WTC11 (cell line): ENCODE measurements around the gene GPC6. TPM values are rescaled to one million over a fixed set of nuclear protein-coding genes. Genes with fewer than 3 reads are reported as not detected.
A peak's percentile ranks its signal among the peaks of the same experiment; 100 is the strongest.

Experiments
- ATAC-seq: fragments of 200-7000 bp; cut with Tn5 transposase; 2 replicates; pipeline ENCODE4 v1.10.0; 2021; ENCODE audit warnings: mild to moderate bottlenecking, moderate library complexity
- CTCF ChIA-PET: fragments of 300-600 bp; sonication (Branson Sonifier 250); formaldehyde crosslinking; loops from one replicate; lab custom pipeline; 2021; ENCODE audit warnings: antibody characterized with exemption; lab: Charles Lee
- POLR2A ChIA-PET: fragments of 350-600 bp; sonication (Branson Sonifier 250); formaldehyde crosslinking; loops from one replicate; lab custom pipeline; 2021; ENCODE audit warnings: antibody characterized with exemption; lab: Charles Lee
- DNase-seq: peaks from one replicate; pipeline ENCODE4 v3.0.0; 2021; ENCODE audit warnings: low spot score
- H3K27ac Mint-ChIP-seq: 2 replicates; pipeline ENCODE4 v1.8.0; 2021; ENCODE audit warnings: mixed read lengths
- H3K27me3 Mint-ChIP-seq: 2 replicates; pipeline ENCODE4 v1.8.0; 2021; ENCODE audit warnings: low read depth, mild to moderate bottlenecking, moderate library complexity, mixed read lengths
- H3K36me3 Mint-ChIP-seq: 2 replicates; pipeline ENCODE4 v1.8.0; 2021; ENCODE audit warnings: mixed read lengths
- H3K4me1 Mint-ChIP-seq: 2 replicates; pipeline ENCODE4 v1.8.0; 2022; ENCODE audit warnings: mixed read lengths
- H3K4me3 Mint-ChIP-seq: 2 replicates; pipeline ENCODE4 v1.8.0; 2021; ENCODE audit warnings: mild to moderate bottlenecking, moderate library complexity, mixed read lengths
- H3K9me3 Mint-ChIP-seq: 2 replicates; pipeline ENCODE4 v1.8.0; 2021; ENCODE audit warnings: mixed read lengths
- CREM ChIP-seq: sonication (generic); formaldehyde crosslinking; IDR thresholded peaks from 2 replicates; pipeline ENCODE4 v1.8.1; 2022; ENCODE audit warnings: mild to moderate bottlenecking, missing genetic modification reagents, moderate library complexity
- GABPB1 ChIP-seq: sonication (generic); formaldehyde crosslinking; IDR thresholded peaks from 2 replicates; pipeline ENCODE4 v1.8.1; 2023; ENCODE audit warnings: mild to moderate bottlenecking, missing genetic modification reagents
- PREB ChIP-seq: sonication (generic); formaldehyde crosslinking; IDR thresholded peaks from 2 replicates; pipeline ENCODE4 v1.8.1; 2022; ENCODE audit warnings: mild to moderate bottlenecking, missing genetic modification reagents, moderate library complexity, borderline replicate concordance
- PRRX2 ChIP-seq: fragments of 250-450 bp; sonication (Bioruptor Pico); IDR thresholded peaks from 2 replicates; pipeline ENCODE4 v1.8.0; 2021; ENCODE audit warnings: mild to moderate bottlenecking
- RELA ChIP-seq: sonication (generic); formaldehyde crosslinking; IDR thresholded peaks from 2 replicates; pipeline ENCODE4 v1.8.1; 2022; ENCODE audit warnings: missing genetic modification reagents, mild to moderate bottlenecking, borderline replicate concordance
- SOX15 ChIP-seq: fragments of 250-450 bp; sonication (Bioruptor Pico); IDR thresholded peaks from 2 replicates; pipeline ENCODE4 v1.9.0; 2021; ENCODE audit warnings: mild to moderate bottlenecking
- TCF7 ChIP-seq: sonication (generic); formaldehyde crosslinking; IDR thresholded peaks from 2 replicates; pipeline ENCODE4 v1.8.0; 2022; ENCODE audit warnings: mild to moderate bottlenecking, low read depth, missing genetic modification reagents, moderate library complexity
- ZNF232 ChIP-seq: sonication (generic); formaldehyde crosslinking; IDR thresholded peaks from 2 replicates; pipeline ENCODE4 v1.8.0; 2022; ENCODE audit warnings: mild to moderate bottlenecking, missing genetic modification reagents
- ZNF317 ChIP-seq: sonication (generic); formaldehyde crosslinking; IDR thresholded peaks from 2 replicates; pipeline ENCODE4 v1.8.1; 2023; ENCODE audit warnings: low read depth, mild to moderate bottlenecking, moderate library complexity, missing genetic modification reagents, borderline replicate concordance
- ZNF532 ChIP-seq: fragments of 250-450 bp; sonication (Bioruptor Pico); IDR thresholded peaks from 2 replicates; pipeline ENCODE4 v1.9.0; 2021; ENCODE audit warnings: mild to moderate bottlenecking, borderline replicate concordance
- total RNA-seq: library from RNA; stranded (reverse); gene quantifications from 3 replicates; pipeline ENCODE4 v1.2.3, GENCODE V29; 2021
- TF ChIP-seq, protein P1 (sequence below): sonication (generic); formaldehyde crosslinking; IDR thresholded peaks from 2 replicates; pipeline ENCODE4 v1.8.1; 2022; ENCODE audit warnings: missing genetic modification reagents, borderline replicate concordance
- TF ChIP-seq, protein P2 (sequence below): fragments of 200-600 bp; IDR thresholded peaks from 2 replicates; pipeline ENCODE4 v1.8.0; 2022; ENCODE audit warnings: antibody characterized with exemption
- TF ChIP-seq, protein P3 (sequence below): sonication (generic); formaldehyde crosslinking; conservative IDR thresholded peaks from 2 replicates; pipeline ENCODE4 v1.8.1; 2023; ENCODE audit warnings: mild to moderate bottlenecking, low read depth, missing genetic modification reagents, moderate library complexity
- TF ChIP-seq, protein P4 (sequence below): sonication (generic); formaldehyde crosslinking; IDR thresholded peaks from 2 replicates; pipeline ENCODE4 v1.8.0; 2022; ENCODE audit warnings: mild to moderate bottlenecking, missing genetic modification reagents
- TF ChIP-seq, protein P5 (sequence below): sonication (generic); formaldehyde crosslinking; IDR thresholded peaks from 2 replicates; pipeline ENCODE4 v1.8.0; 2023; ENCODE audit warnings: missing genetic modification reagents

GPC6 gene
- total RNA-seq, 1 experiment from 2014 or later: 19.5 TPM

DNA sequence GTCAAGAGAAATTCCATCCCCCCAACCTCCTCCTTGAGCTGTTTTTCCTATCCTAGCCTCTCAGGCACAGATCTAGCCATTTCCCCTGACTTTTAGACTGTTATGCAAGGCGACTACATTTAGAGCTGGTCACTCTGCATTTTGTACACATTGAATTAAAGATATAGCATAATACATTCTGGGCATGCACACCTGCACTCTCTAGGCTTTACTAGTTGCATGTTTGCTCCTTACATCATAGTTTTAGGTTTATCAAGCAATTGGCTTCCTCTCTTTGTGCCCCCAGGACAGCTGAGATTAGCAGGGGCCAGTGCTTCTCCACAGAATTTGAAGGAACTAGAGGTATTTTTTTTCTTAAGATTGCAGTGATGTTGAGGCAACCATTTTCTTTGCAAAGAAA lies 19.5 kb downstream of the GPC6 start:
- Mint-ChIP-seq H3K36me3 (no peaks in the 10 kb centered on the region), H3K9me3 (peaks cover 12% of the 10 kb centered on the region), H3K27me3 (no peaks in the 10 kb centered on the region), H3K27ac (0 out of 2 replicates have a peak overlapping the region, but pooled peaks have one; percentile 34), H3K4me3 (no peak overlapping the region), H3K4me1 (peaks cover 59% of the 10 kb centered on the region)
- DNase-seq (no peak), ATAC-seq (no peak)
- ChIA-PET POLR2A (no interaction called here), CTCF (interaction anchor here (0.6 to 0.8 kb wide), 3 partner anchors 12 to 1138 kb away, joined by 3 to 5 read pairs (median 3); no protein-coding TSS in a partner anchor)
- TF ChIP-seq PRRX2: no peak
- TF ChIP-seq RELA (CRISPR knock-in tag): no peak
- TF ChIP-seq, protein P1, sequence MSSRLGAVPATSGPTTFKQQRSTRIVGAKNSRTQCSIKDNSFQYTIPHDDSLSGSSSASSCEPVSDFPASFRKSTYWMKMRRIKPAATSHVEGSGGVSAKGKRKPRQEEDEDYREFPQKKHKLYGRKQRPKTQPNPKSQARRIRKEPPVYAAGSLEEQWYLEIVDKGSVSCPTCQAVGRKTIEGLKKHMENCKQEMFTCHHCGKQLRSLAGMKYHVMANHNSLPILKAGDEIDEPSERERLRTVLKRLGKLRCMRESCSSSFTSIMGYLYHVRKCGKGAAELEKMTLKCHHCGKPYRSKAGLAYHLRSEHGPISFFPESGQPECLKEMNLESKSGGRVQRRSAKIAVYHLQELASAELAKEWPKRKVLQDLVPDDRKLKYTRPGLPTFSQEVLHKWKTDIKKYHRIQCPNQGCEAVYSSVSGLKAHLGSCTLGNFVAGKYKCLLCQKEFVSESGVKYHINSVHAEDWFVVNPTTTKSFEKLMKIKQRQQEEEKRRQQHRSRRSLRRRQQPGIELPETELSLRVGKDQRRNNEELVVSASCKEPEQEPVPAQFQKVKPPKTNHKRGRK (CRISPR knock-in tag): no peak
- no peak for TF ChIP-seq SOX15
- no peak for TF ChIP-seq TCF7
- no peak for TF ChIP-seq ZNF232

DNA sequence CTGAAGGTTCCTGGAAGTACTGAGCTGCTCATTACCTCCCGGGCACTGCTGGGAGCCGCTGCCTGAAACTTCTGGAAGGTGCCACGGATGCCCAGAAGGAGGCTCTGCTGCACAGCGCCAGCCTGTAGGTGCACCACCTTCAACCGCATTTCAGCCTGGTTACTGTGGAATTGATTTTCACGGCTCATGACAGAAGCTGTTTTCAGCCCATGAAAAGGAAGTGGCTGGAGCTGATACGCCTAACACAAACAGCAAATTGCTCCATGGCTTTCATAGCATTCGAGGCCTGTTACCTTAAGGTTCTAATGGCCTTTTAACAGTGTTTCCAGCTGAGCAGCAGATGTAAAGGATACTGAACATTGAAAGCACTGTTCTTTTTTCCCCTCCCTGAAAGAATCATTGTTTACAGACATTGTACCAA lies 22.0 kb downstream of the GPC6 start:
- Mint-ChIP-seq H3K36me3 (no peaks in the 10 kb centered on the region), H3K4me3 (no peak overlapping the region), H3K9me3 (peaks cover 9% of the 10 kb centered on the region), H3K27ac (peak overlapping the region; percentile 76; the same call in 1 of the 2 replicates), H3K4me1 (peaks cover 74% of the 10 kb centered on the region), H3K27me3 (no peaks in the 10 kb centered on the region)
- CTCF ChIA-PET: interaction anchor here (0.6 to 2.7 kb wide), 13 partner anchors 10 to 815 kb away, joined by 3 to 10 read pairs (median 4); no protein-coding TSS in a partner anchor
- DNase-seq (peak; percentile 61), ATAC-seq (peak; percentile 78)
- TF ChIP-seq CREM (CRISPR knock-in tag) (0 out of 2 replicates have a peak, but pooled peaks have one; percentile 23), GABPB1 (CRISPR knock-in tag) (peak; percentile 69; the same call in 1 of the 2 replicates), PREB (CRISPR knock-in tag) (no peak)
- TF ChIP-seq, protein P2, sequence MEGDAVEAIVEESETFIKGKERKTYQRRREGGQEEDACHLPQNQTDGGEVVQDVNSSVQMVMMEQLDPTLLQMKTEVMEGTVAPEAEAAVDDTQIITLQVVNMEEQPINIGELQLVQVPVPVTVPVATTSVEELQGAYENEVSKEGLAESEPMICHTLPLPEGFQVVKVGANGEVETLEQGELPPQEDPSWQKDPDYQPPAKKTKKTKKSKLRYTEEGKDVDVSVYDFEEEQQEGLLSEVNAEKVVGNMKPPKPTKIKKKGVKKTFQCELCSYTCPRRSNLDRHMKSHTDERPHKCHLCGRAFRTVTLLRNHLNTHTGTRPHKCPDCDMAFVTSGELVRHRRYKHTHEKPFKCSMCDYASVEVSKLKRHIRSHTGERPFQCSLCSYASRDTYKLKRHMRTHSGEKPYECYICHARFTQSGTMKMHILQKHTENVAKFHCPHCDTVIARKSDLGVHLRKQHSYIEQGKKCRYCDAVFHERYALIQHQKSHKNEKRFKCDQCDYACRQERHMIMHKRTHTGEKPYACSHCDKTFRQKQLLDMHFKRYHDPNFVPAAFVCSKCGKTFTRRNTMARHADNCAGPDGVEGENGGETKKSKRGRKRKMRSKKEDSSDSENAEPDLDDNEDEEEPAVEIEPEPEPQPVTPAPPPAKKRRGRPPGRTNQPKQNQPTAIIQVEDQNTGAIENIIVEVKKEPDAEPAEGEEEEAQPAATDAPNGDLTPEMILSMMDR: no peak
- TF ChIP-seq, protein P3, sequence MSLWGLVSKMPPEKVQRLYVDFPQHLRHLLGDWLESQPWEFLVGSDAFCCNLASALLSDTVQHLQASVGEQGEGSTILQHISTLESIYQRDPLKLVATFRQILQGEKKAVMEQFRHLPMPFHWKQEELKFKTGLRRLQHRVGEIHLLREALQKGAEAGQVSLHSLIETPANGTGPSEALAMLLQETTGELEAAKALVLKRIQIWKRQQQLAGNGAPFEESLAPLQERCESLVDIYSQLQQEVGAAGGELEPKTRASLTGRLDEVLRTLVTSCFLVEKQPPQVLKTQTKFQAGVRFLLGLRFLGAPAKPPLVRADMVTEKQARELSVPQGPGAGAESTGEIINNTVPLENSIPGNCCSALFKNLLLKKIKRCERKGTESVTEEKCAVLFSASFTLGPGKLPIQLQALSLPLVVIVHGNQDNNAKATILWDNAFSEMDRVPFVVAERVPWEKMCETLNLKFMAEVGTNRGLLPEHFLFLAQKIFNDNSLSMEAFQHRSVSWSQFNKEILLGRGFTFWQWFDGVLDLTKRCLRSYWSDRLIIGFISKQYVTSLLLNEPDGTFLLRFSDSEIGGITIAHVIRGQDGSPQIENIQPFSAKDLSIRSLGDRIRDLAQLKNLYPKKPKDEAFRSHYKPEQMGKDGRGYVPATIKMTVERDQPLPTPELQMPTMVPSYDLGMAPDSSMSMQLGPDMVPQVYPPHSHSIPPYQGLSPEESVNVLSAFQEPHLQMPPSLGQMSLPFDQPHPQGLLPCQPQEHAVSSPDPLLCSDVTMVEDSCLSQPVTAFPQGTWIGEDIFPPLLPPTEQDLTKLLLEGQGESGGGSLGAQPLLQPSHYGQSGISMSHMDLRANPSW (CRISPR knock-in tag): no peak
- TF ChIP-seq, protein P4, sequence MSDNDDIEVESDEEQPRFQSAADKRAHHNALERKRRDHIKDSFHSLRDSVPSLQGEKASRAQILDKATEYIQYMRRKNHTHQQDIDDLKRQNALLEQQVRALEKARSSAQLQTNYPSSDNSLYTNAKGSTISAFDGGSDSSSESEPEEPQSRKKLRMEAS: no peak
- POLR2A ChIA-PET: no interaction called here

DNA sequence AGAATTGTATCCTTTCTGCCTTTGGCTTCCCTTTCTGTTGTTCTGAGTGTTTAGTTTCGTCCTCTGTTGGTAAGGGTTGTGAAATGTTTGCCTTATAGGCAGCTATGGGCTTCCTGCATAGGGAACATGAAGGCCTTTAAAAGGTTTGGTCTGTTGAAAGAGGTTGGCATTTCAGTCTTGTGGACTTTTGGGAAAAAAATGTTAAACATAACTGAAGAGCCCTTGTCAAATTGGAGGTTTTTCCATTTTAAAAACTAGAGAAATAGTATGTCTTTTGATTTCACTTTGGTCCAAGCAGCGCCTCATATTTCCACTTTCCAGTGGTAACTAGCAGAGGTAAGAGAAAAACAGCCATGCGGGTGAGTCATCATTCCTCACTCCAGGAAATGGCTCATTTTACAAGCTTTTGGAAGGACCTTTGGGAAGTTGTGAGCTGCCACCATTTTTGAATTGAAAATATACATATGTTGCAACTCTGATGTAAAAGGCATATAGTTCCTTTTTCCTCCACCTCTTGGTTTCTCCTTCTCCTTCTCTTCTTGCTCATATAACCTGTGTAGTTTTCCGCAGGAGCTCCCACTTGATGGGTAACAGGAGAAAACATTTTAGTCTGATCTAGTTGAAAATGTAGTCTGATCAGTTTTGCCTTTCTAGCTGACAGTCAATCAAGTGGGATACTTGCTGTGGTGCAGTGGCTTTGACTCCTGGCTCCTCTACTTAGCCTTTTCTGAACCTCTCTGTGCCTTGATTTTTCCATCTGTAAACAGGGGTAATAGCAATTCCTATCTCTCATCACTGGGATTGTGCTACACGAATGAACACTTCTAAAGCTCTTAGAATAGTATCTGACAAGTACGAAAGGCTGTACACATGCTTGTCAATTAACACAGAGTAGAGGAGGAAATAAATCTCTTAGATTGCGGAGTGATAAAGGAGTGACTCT lies 23.0 kb downstream of the GPC6 start:
- peak overlapping the region; percentile 50 for H3K27ac Mint-ChIP-seq
- H3K27me3 Mint-ChIP-seq: no peaks in the 10 kb centered on the region
- H3K36me3 Mint-ChIP-seq: no peaks in the 10 kb centered on the region
- no peak overlapping the region for H3K4me3 Mint-ChIP-seq
- DNase-seq (no peak), ATAC-seq (no peak)
- peaks cover 69% of the 10 kb centered on the region for H3K4me1 Mint-ChIP-seq
- peaks cover 9% of the 10 kb centered on the region for H3K9me3 Mint-ChIP-seq
- CTCF ChIA-PET: interaction anchor here (0.7 to 2.7 kb wide), 6 partner anchors 9 to 677 kb away, joined by 3 to 10 read pairs (median 6); no protein-coding TSS in a partner anchor
- POLR2A ChIA-PET: no interaction called here
- TF ChIP-seq ZNF532 (CRISPR knock-in tag) (no peak), ZNF317 (CRISPR knock-in tag) (no peak), GABPB1 (CRISPR knock-in tag) (peak; percentile 30; the same call in 1 of the 2 replicates)
- TF ChIP-seq, protein P5, sequence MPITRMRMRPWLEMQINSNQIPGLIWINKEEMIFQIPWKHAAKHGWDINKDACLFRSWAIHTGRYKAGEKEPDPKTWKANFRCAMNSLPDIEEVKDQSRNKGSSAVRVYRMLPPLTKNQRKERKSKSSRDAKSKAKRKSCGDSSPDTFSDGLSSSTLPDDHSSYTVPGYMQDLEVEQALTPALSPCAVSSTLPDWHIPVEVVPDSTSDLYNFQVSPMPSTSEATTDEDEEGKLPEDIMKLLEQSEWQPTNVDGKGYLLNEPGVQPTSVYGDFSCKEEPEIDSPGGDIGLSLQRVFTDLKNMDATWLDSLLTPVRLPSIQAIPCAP (CRISPR knock-in tag): no peak
